ENCODE data around the gene LRIT2.

The LRIT2 gene

DNA sequence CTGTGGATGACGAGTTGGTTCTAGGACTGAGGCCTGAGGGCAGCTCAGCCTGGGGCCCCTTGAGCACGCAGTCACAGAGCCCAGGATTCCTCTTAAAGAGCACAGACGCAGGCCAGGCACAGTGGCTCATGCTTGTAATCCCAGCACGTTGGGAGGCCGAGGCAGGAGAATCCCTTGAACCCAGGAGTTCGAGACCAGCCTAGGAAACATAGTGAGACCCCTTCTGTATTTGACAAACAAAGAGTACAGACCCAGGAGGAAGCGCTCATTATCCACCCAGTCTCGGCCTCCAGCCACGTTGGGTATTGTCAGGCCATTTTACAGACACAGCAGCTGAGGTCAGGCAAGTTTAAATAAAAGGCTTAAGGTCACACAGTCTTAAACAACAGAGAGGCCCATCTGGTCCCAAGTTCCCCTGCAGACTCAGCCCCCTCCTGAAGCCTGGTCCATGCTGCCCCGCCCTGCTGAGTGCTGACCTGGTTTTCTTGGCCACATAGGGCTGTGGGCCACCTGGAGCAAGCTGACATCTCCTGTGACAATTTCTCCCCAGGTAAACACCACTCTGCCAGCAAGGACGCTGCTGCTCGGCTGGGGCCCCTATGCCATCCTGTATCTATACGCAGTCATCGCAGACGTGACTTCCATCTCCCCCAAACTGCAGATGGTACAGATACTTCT lies 32.1 kb upstream of the LRIT2 start:
- H3K79me2 ChIP-seq (ENCODE audit: low read length) = no peaks in the 10 kb centered on the region
- no peaks in the 10 kb centered on the region for H4K20me1 ChIP-seq (ENCODE audit: insufficient read depth, low read length)
- H3K4me1 ChIP-seq (ENCODE audit: low read length) = no peaks in the 10 kb centered on the region
- peak overlapping the region; percentile 30 for H3K4me3 ChIP-seq (ENCODE audit: low read length)
- H3K27ac ChIP-seq (ENCODE audit: low read length) = no peak overlapping the region
- H3K36me3 ChIP-seq (replicated peaks; ENCODE audit: low read depth, low read length) = no peaks in the 10 kb centered on the region
- no peak overlapping the region for H3K9ac ChIP-seq (ENCODE audit: low read length)
- TF ChIP-seq EZH2phosphoT487 (IDR thresholded peaks at IDR 0.05; ENCODE audit: low read depth) = no peak
- peak overlapping the region; percentile 47 for H3K4me2 ChIP-seq (ENCODE audit: low read length)
- H3K27me3 ChIP-seq (ENCODE audit: low read depth, low read length) = no peaks in the 10 kb centered on the region; the same call in 1 of the 2 replicates
- peak overlapping the region; percentile 52; the same call in 1 of the 2 replicates for H2AFZ ChIP-seq (ENCODE audit: low read depth, low read length)
- no peaks in the 10 kb centered on the region for H3K9me3 ChIP-seq (ENCODE audit: insufficient read depth, low read length)

DNA sequence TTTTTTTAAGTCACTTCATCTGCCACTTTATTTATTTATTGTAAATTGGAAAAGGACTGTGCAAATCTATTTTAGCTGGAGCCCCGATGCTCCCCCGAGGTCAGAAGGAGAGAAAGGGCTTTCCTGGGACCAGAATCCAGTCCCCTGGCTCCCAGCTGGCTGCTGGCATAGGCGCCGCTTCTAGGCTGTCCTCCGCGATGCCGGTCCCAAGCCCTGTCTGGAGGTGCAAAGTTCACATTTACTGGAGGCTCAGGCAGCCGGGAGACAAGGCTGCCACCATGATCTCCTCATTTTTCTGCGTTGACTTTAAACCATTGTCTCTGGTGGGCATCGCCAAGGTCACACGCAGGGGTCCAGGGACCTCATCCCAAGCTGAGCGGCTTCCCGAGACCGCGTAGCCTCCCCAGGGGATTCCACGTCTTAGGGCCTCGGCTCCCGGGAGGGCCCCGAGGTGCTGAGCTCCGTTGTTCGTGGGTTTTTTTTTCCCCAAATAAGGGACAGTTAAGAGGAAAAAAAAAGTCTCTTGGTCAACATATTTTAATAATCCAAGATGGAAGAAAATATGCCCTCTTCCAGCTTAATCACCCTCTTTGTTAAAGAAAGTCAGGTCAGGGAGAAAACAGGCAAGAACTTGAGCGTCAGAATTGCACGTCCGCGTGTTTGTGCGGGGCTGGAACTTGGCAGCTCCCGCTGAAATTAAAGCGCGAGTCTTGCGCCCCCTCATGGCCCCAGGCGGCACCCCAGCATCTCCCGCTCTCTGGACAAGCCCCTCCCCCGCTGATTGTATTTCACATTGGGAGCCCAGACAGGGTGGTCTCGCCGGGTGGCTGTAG lies 31.4 kb upstream of the LRIT2 start:
- Histone ChIP-seq H4K20me1 (ENCODE audit: insufficient read depth, low read length) (no peaks in the 10 kb centered on the region), H3K27me3 (ENCODE audit: low read depth, low read length) (no peaks in the 10 kb centered on the region; the same call in 1 of the 2 replicates), H3K9me3 (ENCODE audit: insufficient read depth, low read length) (no peaks in the 10 kb centered on the region), H3K4me3 (ENCODE audit: low read length) (peak overlapping the region; percentile 30), H3K9ac (ENCODE audit: low read length) (no peak overlapping the region), H3K36me3 (replicated peaks; ENCODE audit: low read depth, low read length) (no peaks in the 10 kb centered on the region), H2AFZ (ENCODE audit: low read depth, low read length) (peak overlapping the region; percentile 52; the same call in 1 of the 2 replicates), H3K4me2 (ENCODE audit: low read length) (peak overlapping the region; percentile 47), H3K27ac (ENCODE audit: low read length) (no peak overlapping the region), H3K79me2 (ENCODE audit: low read length) (no peaks in the 10 kb centered on the region), H3K4me1 (ENCODE audit: low read length) (no peaks in the 10 kb centered on the region)
- TF ChIP-seq EZH2phosphoT487 (IDR thresholded peaks at IDR 0.05; ENCODE audit: low read depth) (no peak), CTCF (IDR thresholded peaks at IDR 0.05; ENCODE audit: low read depth, low read length) (peak; percentile 55)

- Histone ChIP-seq H3K36me3 (replicated peaks; ENCODE audit: low read depth, low read length) (no peaks in the 10 kb centered on the region), H3K9ac (ENCODE audit: low read length) (no peak overlapping the region), H3K4me2 (ENCODE audit: low read length) (no peak overlapping the region), H4K20me1 (ENCODE audit: insufficient read depth, low read length) (no peaks in the 10 kb centered on the region), H3K4me3 (ENCODE audit: low read length) (no peak overlapping the region), H3K4me1 (ENCODE audit: low read length) (no peaks in the 10 kb centered on the region), H3K27ac (ENCODE audit: low read length) (no peak overlapping the region), H3K27me3 (ENCODE audit: low read depth, low read length) (no peaks in the 10 kb centered on the region; the same call in 1 of the 2 replicates), H3K79me2 (ENCODE audit: low read length) (no peaks in the 10 kb centered on the region), H3K9me3 (ENCODE audit: insufficient read depth, low read length) (no peaks in the 10 kb centered on the region), H2AFZ (ENCODE audit: low read depth, low read length) (no peak overlapping the region)
- TF ChIP-seq CTCF (IDR thresholded peaks at IDR 0.05; ENCODE audit: low read depth, low read length) = no peak
- TF ChIP-seq EZH2phosphoT487 (IDR thresholded peaks at IDR 0.05; ENCODE audit: low read depth) = no peak
Observed at GRCh38 chr10:84254552-84255478, 29.5 kb upstream of the LRIT2 start.

GRCh38 chr10:84248794-84249193 lies 23.4 kb upstream of the LRIT2 start:
- no peaks in the 10 kb centered on the region for H3K79me2 ChIP-seq (ENCODE audit: low read length)

More at GRCh38 chr10:84248794-84249193, 23.4 kb upstream of the LRIT2 start:
- H3K27me3 ChIP-seq (ENCODE audit: low read depth, low read length) = no peaks in the 10 kb centered on the region
- no peaks in the 10 kb centered on the region for H3K4me1 ChIP-seq (ENCODE audit: low read length)
- H3K36me3 ChIP-seq (replicated peaks; ENCODE audit: low read depth, low read length) = no peaks in the 10 kb centered on the region
- no peaks in the 10 kb centered on the region for H3K9me3 ChIP-seq (ENCODE audit: insufficient read depth, low read length)
- H3K9ac ChIP-seq (ENCODE audit: low read length) = no peak overlapping the region
- no peak overlapping the region for H3K4me2 ChIP-seq (ENCODE audit: low read length)
- no peak for TF ChIP-seq EZH2phosphoT487 (IDR thresholded peaks at IDR 0.05; ENCODE audit: low read depth)
- no peak for TF ChIP-seq CTCF (IDR thresholded peaks at IDR 0.05; ENCODE audit: low read depth, low read length)
- no peak overlapping the region for H2AFZ ChIP-seq (ENCODE audit: low read depth, low read length)
- no peaks in the 10 kb centered on the region for H4K20me1 ChIP-seq (ENCODE audit: insufficient read depth, low read length)
- no peak overlapping the region for H3K4me3 ChIP-seq (ENCODE audit: low read length)
- H3K27ac ChIP-seq (ENCODE audit: low read length) = no peak overlapping the region

All from OCI-LY3 (cell line).